Progenitor cell of endocrine pancreas (in vitro differentiated cells): ENCODE data around the gene SCFD2. TPM values are rescaled to one million over a fixed set of nuclear protein-coding genes. Genes with fewer than 3 reads are reported as not detected.

Experiments used
- DNase-seq: peaks from one replicate; pipeline ENCODE4 v3.0.0; 2021; ENCODE audit warnings: low spot score; ENCODE audit not compliant: unreplicated experiment
- H3K27ac Mint-ChIP-seq: 2 replicates; pipeline ENCODE4 v1.8.0; 2021; ENCODE audit warnings: mild to moderate bottlenecking, moderate library complexity, mixed read lengths
- H3K27me3 Mint-ChIP-seq: 2 replicates; pipeline ENCODE4 v1.8.0; 2021; ENCODE audit warnings: mixed read lengths
- H3K36me3 Mint-ChIP-seq: 2 replicates; pipeline ENCODE4 v1.8.0; 2022; ENCODE audit warnings: mixed read lengths; ENCODE audit not compliant: insufficient read depth
- H3K4me1 Mint-ChIP-seq: 2 replicates; pipeline ENCODE4 v1.8.0; 2021; ENCODE audit warnings: low read depth, mixed read lengths
- H3K4me3 Mint-ChIP-seq: 2 replicates; pipeline ENCODE4 v1.8.0; 2021; ENCODE audit warnings: low read depth, mild to moderate bottlenecking, moderate library complexity, mixed read lengths
- H3K9me3 Mint-ChIP-seq: 2 replicates; pipeline ENCODE4 v1.8.0; 2021; ENCODE audit warnings: low read depth, mixed read lengths
- total RNA-seq: library from RNA; stranded (reverse); gene quantifications from 2 replicates; pipeline ENCODE4 v1.2.1, GENCODE V29; 2021
- TF ChIP-seq, protein P1 (sequence below): fragments of 200-600 bp; sonication (generic); IDR thresholded peaks from one replicate; pipeline ENCODE4 v1.5.0; 2021; ENCODE audit warnings: antibody characterized with exemption, mild to moderate bottlenecking; ENCODE audit not compliant: unreplicated experiment

Gene SCFD2
- total RNA-seq, 1 donor from 2014 or later = 12.5 TPM

DNA sequence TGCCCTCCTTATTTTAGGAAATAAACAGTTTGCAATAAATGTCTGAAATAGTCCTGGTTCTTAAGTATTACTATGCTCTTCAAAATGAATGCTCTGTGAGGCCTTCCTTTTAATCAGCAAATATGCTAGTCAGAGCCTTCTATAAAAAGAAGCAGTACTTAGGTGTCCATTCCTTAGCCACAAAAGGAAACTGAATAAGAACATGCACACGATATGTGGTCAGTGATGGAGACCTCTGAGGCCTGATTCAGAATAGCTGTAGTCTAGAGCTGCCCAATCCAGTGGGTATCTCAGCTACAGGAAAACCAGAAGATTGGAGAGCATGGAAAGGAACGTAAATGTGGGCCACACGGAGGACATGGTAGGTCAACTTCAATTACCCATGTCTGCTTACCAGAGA is 361.9 kb downstream of the SCFD2 start:
- H3K27me3 Mint-ChIP-seq = no peaks in the 10 kb centered on the region
- no peak overlapping the region for H3K4me3 Mint-ChIP-seq
- H3K36me3 Mint-ChIP-seq = peaks cover 1% of the 10 kb centered on the region
- TF ChIP-seq, protein P1, sequence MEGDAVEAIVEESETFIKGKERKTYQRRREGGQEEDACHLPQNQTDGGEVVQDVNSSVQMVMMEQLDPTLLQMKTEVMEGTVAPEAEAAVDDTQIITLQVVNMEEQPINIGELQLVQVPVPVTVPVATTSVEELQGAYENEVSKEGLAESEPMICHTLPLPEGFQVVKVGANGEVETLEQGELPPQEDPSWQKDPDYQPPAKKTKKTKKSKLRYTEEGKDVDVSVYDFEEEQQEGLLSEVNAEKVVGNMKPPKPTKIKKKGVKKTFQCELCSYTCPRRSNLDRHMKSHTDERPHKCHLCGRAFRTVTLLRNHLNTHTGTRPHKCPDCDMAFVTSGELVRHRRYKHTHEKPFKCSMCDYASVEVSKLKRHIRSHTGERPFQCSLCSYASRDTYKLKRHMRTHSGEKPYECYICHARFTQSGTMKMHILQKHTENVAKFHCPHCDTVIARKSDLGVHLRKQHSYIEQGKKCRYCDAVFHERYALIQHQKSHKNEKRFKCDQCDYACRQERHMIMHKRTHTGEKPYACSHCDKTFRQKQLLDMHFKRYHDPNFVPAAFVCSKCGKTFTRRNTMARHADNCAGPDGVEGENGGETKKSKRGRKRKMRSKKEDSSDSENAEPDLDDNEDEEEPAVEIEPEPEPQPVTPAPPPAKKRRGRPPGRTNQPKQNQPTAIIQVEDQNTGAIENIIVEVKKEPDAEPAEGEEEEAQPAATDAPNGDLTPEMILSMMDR = no peak
- peaks cover 6% of the 10 kb centered on the region for H3K4me1 Mint-ChIP-seq
- DNase-seq = no peak
- H3K27ac Mint-ChIP-seq = no peak overlapping the region
- H3K9me3 Mint-ChIP-seq = peaks cover 4% of the 10 kb centered on the region

DNA sequence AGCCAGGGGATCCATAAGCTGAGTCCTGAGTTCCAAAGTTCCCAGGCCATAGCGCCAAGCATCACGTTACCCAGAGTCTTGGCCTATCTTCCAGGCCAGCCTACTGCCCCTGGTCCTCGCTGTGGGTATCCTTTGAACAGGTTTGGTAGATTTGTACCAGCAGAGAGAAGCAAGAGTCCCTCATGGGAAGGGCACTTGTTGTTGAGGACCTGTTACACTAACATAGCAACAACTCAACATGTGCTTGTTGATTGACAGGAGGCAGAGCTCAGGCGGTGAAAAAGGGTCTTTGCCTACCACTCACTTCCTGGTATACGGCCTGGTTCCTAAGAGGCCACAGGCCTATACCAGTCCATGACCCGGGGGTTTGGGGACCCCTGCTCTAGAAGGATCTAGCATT is 365.3 kb downstream of the SCFD2 start:
- no peak for DNase-seq
- TF ChIP-seq, protein P1 = no peak
- H3K27ac Mint-ChIP-seq = no peak overlapping the region
- H3K36me3 Mint-ChIP-seq = peaks cover 1% of the 10 kb centered on the region
- no peaks in the 10 kb centered on the region for H3K9me3 Mint-ChIP-seq
- H3K4me3 Mint-ChIP-seq = no peak overlapping the region
- H3K27me3 Mint-ChIP-seq = no peaks in the 10 kb centered on the region
- peaks cover 16% of the 10 kb centered on the region for H3K4me1 Mint-ChIP-seq

DNA sequence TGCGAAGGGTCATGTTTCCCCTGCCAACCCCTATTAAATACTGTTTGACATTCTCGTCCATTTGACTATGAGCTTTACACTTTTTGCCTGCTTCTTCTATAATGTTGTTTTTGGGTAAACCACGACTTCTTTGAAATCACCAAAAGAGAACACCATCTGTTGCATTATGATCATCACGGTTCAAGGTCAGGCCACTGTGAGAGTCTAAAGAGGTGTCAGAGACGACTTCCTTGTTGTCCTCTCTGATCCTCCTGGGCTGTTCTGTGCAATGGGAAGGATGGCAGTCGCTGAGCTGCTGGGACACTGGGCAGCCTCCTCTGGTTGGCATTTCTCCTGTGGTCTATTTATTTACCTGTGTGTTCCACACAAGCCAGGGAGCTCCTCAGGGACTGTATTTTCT is 366.2 kb downstream of the SCFD2 start:
- no peak overlapping the region for H3K27ac Mint-ChIP-seq
- H3K36me3 Mint-ChIP-seq = peaks cover 1% of the 10 kb centered on the region
- TF ChIP-seq, protein P1 = no peak
- H3K27me3 Mint-ChIP-seq = no peaks in the 10 kb centered on the region
- peaks cover 14% of the 10 kb centered on the region for H3K4me1 Mint-ChIP-seq
- no peak overlapping the region for H3K4me3 Mint-ChIP-seq
- no peaks in the 10 kb centered on the region for H3K9me3 Mint-ChIP-seq
- no peak for DNase-seq

DNA sequence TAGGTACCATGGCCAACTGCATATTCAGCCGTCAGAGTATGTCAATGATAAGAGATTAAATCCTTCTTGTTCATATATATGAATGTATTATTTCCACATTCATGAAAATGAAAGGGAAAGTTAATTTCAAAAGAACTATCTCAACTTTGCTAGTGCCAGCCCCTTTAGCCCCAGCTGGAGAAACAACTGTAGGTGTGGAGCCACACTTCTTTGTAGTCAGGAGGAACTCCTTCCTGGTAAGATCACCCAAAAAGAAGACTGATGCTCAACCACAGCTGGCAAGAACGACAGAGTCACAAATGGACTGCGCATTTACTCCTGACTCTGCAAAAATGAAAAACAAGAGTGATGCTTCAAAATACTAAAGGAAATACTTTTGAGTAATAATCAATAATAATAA is 367.4 kb downstream of the SCFD2 start:
- no peak for DNase-seq
- Mint-ChIP-seq H3K27ac (no peak overlapping the region), H3K36me3 (peaks cover 1% of the 10 kb centered on the region), H3K9me3 (no peaks in the 10 kb centered on the region), H3K27me3 (no peaks in the 10 kb centered on the region), H3K4me3 (no peak overlapping the region), H3K4me1 (peaks cover 14% of the 10 kb centered on the region)
- TF ChIP-seq, protein P1 = no peak

DNA sequence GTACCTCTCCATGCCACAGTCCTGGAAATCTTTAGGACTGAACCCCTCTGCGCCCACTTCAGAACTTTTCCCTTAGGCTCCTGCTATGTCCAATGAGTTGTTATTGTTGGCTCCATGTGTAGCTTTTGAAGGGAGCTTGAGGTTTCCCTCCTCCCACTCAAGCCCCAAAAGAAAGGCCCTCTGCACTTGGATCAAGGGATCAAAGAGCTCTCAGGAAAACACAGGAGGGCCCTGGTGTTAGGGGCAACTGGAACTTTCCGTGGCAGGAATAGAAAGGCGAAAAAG is 368.8 kb downstream of the SCFD2 start:
- no peaks in the 10 kb centered on the region for H3K9me3 Mint-ChIP-seq
- peaks cover 1% of the 10 kb centered on the region for H3K36me3 Mint-ChIP-seq
- DNase-seq = no peak
- H3K4me3 Mint-ChIP-seq = no peak overlapping the region
- TF ChIP-seq, protein P1 = no peak
- peaks cover 14% of the 10 kb centered on the region for H3K4me1 Mint-ChIP-seq
- peak overlapping the region; percentile 93 for H3K27ac Mint-ChIP-seq
- no peaks in the 10 kb centered on the region for H3K27me3 Mint-ChIP-seq
